Measurements from ENCODE around the gene ERCC5. TPM values are rescaled to one million over a fixed set of nuclear protein-coding genes. Genes with fewer than 3 reads are reported as not detected.

The ERCC5 gene
- total and polyA plus RNA-seq, 9 of the 15 experiments (the other 6 are each of a cell fraction or from before 2014, with no cell fraction given): 7.4 to 43.1 (median 33.9) TPM

DNA sequence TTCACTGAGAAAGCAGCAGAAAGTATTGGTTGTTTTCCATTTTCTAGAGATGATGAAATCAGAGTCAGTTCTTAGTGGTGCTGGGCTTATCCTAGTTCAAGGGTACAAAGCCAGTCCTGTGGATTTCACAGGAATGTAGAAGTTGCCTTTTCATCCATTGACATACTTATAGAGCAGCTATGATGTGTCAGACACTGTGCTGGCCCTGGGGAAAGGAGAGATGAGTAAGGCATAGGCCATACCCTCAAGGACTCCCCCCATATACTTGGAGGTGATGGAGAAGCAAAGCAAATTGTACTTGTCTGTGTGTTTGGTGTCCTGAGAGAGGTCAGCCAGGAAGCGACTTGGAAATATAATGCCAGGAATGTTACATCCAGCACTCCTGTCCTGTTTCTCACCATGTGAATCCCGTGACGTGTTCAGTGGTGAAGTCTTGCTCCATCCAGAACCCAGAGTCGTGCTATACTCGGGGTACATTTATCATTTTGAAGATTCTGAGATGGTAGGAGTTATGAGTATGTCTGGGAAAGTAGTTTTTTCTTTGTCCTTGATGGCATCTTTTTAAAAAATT is 22.6 kb downstream of the ERCC5 start:
- Histone ChIP-seq H3K9me3 (replicated peaks; ENCODE audit: control insufficient read depth, insufficient read depth, low read depth, low read length) (no peaks in the 10 kb centered on the region), H3K9ac (ENCODE audit: insufficient read depth in 1 of 2, low read depth in 2 of 2, low read length in 2 of 2) (no peak overlapping the region), H3K4me2 (ENCODE audit: insufficient read depth, low read length) (no peak overlapping the region), H4K20me1 (replicated peaks; ENCODE audit: control insufficient read depth, insufficient read depth, low read length) (no peaks in the 10 kb centered on the region), H3K79me2 (ENCODE audit: control insufficient read depth, insufficient read depth, low read length) (no peaks in the 10 kb centered on the region; the same call in 2 of the 3 replicates), H2AFZ (ENCODE audit: low read depth, low read length) (no peak overlapping the region), H3K36me3 (ENCODE audit: control insufficient read depth, insufficient read depth, low read length) (peaks cover 61% of the 10 kb centered on the region), H3K4me1 (replicated peaks in 1 of 2; ENCODE audit: control insufficient read depth in 2 of 2, insufficient read depth in 2 of 2, low read length in 2 of 2) (no peaks in the 10 kb centered on the region), H3K4me3 (no peak overlapping the region), H3K9me1 (ENCODE audit: control insufficient read depth, insufficient read depth, low read length) (no peaks in the 10 kb centered on the region), H3K27ac (ENCODE audit: extremely low read depth, low read depth, low read length) (no peak overlapping the region), H3K27me3 (ENCODE audit: control insufficient read depth in 2 of 2, insufficient read depth in 2 of 2, low read length in 2 of 2) (no peaks in the 10 kb centered on the region)
- CTCF ChIA-PET (ENCODE audit: low intra/inter-chr PET ratio): no interaction called here
- ATAC-seq: no peak
- no peak for DNase-seq (ENCODE audit: extremely low read depth in 1 of 4, low spot score in 3 of 4)
- FAIRE-seq: no peak
- in situ Hi-C loops (cut with MboI) (no loop called here), intact Hi-C loops (cut with micrococcal nuclease) (no loop called here)
- WGBS (ENCODE audit: insufficient coverage, low coverage, missing lambda C conversion rate): 79% methylated on average over 5 of the region's 5 CpGs
- TF ChIP-seq FOS (IDR thresholded peaks at IDR 0.05; ENCODE audit: extremely low read depth, insufficient read length) (no peak), ZFP30 (CRISPR knock-in tag; IDR thresholded peaks at IDR 0.05; ENCODE audit: borderline replicate concordance) (no peak)
- BruUV-seq (replicated peaks): no TSS peak
- POLR2A ChIA-PET: no interaction called here

DNA sequence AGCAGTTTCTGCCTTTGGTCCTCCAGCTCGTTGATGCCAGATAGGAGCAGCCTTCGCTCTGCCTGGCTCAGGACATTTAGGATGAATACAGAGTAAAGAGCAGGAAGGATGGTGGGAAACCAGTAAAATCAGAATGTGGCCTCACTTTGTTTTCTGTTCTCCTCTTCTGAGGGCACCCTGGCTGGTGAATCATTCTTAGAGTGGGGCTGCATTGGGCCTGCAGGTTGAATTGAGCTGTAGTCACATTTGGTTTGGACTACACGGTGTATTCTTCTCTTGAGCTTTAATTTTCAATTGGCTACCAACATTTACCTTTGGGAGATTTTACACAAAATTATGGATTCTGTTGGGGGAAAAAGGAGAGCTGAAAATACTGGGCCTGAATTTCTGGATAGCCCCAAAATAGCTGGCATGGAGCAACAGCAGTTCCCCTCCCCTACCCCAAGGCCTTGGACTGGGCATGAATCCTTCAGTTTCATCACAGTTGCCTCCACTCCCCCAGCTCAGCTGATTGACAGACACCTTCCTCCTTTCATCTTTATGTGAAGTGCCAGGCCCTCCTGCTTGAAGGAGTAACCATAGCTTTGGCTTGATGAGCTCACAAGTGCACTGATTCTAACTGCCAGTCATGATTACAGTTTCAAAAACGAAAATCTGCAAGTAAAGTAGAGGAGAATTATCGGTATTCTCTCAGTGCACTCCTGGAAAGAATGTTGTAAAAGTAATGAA is 24.3 kb downstream of the ERCC5 start:
- peak; percentile 43; the same call in 1 of the 2 replicates for TF ChIP-seq PKNOX1 (IDR thresholded peaks at IDR 0.05)
- TF ChIP-seq CSDE1 (IDR thresholded peaks at IDR 0.05): no peak
- peaks cover 63% of the 10 kb centered on the region for H3K36me3 ChIP-seq (ENCODE audit: control insufficient read depth, insufficient read depth, low read length)
- FAIRE-seq (no peak), ATAC-seq (peak; percentile 50), DNase-seq (ENCODE audit: extremely low read depth in 1 of 4, low spot score in 3 of 4) (no peak)
- no peaks in the 10 kb centered on the region; the same call in 2 of the 3 replicates for H3K79me2 ChIP-seq (ENCODE audit: control insufficient read depth, insufficient read depth, low read length)
- no peaks in the 10 kb centered on the region for H3K9me3 ChIP-seq (replicated peaks; ENCODE audit: control insufficient read depth, insufficient read depth, low read depth, low read length)
- no peaks in the 10 kb centered on the region for H3K4me1 ChIP-seq (replicated peaks in 1 of 2; ENCODE audit: control insufficient read depth in 2 of 2, insufficient read depth in 2 of 2, low read length in 2 of 2)
- ChIA-PET POLR2A (no interaction called here), CTCF (ENCODE audit: low intra/inter-chr PET ratio) (no interaction called here)
- WGBS (ENCODE audit: insufficient coverage, low coverage, missing lambda C conversion rate): 39% methylated on average over 5 of the region's 5 CpGs
- H3K4me2 ChIP-seq (ENCODE audit: insufficient read depth, low read length): no peak overlapping the region
- no peak overlapping the region for H3K27ac ChIP-seq (ENCODE audit: extremely low read depth, low read depth, low read length)
- H4K20me1 ChIP-seq (replicated peaks; ENCODE audit: control insufficient read depth, insufficient read depth, low read length): no peaks in the 10 kb centered on the region
- no peaks in the 10 kb centered on the region for H3K9me1 ChIP-seq (ENCODE audit: control insufficient read depth, insufficient read depth, low read length)
- no peak overlapping the region for H2AFZ ChIP-seq (ENCODE audit: low read depth, low read length)
- no TSS peak for BruUV-seq (replicated peaks)
- in situ Hi-C loops (cut with MboI) (no loop called here), intact Hi-C loops (cut with micrococcal nuclease) (no loop called here)
- no peaks in the 10 kb centered on the region for H3K27me3 ChIP-seq (ENCODE audit: control insufficient read depth in 2 of 2, insufficient read depth in 2 of 2, low read length in 2 of 2)
- H3K4me3 ChIP-seq: no peak overlapping the region
- no peak overlapping the region for H3K9ac ChIP-seq (ENCODE audit: insufficient read depth in 1 of 2, low read depth in 2 of 2, low read length in 2 of 2)

All from K562 (cell line).